Stimulated activated CD8-positive, alpha-beta memory T cell treated with anti-CD3 and anti-CD28 coated beads, Interleukin-2, amount 100 ng/mL, for 48 hours (primary cell): Measurements from ENCODE around the gene SYMPK.
A peak's percentile ranks its signal among the peaks of the same experiment; 100 is the strongest.

Source experiments
- DNase-seq, 2 donors: peaks; one replicate each; pipeline ENCODE4 v3.0.0-alpha.2; 2020; ENCODE audit warnings: low read depth in 2 of 2

Gene SYMPK

DNA sequence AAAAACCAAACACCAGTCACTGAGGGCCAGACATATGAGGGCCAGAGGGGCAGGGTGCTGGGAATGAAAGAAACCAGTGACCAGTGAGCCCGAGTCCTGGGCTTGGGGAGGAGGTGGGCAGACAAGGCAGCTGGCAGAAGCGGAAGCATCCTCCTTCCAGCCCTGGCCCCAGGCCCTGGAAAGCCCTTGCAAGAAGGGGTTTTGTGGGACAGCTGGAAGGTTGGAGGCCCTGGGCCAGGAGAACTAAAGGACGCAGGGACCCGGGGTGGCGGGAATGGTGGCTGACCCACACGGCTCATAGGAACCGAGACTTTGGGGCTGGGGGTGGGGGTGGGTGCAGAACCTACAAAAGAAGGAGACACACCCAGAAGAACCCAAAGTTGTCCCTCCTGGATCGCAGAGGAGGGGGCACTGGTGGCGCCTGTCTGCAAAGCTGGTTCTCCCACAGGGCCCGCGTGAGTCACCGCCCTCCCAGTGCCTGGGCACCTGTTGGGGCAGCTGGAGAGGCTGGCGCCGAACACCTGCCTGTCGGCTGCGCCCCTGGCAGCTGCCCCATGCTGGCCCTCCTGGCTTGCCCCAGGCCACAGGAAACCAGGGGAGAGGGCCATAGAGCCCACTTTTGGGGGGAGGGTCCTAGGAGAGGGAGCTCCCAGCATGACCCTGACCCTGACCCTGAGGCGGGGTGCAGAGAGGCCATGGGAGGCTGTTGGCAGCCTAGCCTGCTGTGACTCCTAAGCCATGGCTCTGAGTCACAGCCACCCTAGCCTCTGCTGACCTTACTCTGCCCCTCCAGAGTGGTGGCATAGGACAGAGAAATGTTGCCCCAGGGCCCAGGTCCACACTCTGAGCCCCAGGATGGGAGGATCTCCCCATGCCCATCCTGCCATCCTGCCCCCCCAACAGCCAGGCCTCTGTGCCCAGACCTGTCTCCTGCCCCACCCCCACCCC, 81.5 kb downstream of the SYMPK start:
- no peak for DNase-seq

DNA sequence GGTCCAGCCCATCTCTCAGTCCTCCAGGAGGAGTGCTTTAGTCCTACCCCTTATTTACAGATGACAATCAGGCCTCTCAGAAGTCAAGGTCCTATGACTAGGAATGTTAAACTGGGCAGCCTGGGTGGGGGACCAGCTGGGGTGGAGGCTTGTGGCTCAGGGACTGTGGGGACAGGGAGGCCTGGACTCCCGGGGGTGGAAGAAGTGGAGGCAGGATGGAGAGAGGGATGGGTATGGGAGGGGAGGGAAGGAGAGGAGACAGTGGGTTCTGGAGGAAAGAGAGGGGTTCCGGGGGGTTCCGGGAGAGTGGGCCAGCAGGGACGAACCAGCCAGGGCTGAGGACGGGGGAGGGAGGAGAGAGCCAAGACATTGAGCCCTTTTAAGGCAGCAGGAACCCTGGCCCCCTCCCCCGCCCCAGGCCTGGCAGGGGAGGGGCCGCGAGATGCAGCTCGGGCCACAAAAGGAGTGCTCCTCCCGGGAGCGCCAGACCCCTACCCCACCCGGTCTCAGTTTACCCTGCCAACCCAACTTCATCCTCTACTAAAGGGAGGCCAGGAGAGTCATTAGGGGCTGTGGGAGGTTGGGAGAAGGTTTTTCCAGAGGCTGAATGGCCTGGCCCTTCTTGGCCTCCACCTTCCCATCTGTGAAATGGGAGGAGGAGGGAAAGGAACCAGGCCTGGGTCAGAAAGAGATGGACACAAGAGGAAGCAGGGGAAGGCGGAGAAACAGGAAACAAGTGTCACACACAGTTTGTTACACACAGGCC, 82.3 kb downstream of the SYMPK start:
- DNase-seq, result no peak

DNA sequence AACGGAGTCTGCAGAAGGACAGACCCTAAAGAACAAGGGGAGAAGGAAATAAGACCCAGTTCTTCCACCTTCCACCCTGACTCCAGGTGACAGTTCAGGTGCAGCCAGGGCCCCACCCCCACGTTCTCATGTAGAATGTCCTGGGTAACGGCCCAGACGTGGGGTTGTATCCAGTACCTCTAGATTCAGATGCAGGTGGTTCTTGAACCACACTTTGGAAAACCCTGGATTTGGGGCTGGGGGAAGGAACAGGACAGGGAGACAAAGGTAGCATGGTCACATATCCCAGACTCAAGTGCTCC, 82.8 kb downstream of the SYMPK start:
- DNase-seq, result no peak

DNA sequence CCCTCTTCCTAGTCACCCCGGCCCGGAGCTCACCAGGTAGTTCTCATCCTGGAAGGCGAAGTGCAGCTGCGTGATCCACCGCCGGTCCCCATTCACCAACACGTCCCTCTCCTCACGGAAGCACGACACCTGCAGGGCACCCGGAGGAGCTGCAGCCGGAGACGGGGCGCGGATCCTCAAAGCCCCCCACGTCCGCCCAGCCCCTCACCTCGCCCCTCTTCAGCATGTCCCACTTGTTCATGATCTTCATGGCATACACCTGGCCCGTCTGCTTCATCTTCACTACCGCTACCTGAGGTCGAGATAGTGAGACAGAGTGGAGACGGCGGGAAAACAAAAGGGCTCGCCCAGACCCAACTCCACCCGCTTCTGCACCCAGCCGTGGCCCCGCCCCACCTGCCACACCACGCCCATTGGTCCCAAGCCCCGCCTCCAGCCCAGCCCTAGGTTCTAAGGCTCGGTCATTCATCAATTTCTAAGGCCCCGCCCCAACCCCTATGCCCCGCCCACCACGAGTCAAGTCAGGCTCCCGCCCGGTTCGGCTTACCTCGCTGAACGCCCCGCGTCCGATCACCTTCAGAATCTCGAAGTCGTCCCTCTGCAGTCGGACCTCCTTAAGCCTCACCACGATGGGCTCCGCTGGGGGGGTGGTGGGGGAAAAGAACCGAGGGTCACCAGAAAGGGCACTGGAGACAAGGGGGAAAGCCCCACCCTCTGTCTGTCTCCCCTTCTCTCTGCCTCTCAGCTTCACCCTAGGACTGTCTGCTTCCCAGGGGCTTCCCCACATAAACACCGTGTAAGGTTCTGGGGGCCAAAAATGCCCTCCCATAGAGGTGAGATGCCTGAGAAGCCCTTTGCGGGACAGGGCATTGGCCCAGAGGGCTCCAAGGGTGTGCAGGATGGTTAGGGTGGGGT, 83.5 kb downstream of the SYMPK start:
- peak; percentile 90 to 97 for DNase-seq

DNA sequence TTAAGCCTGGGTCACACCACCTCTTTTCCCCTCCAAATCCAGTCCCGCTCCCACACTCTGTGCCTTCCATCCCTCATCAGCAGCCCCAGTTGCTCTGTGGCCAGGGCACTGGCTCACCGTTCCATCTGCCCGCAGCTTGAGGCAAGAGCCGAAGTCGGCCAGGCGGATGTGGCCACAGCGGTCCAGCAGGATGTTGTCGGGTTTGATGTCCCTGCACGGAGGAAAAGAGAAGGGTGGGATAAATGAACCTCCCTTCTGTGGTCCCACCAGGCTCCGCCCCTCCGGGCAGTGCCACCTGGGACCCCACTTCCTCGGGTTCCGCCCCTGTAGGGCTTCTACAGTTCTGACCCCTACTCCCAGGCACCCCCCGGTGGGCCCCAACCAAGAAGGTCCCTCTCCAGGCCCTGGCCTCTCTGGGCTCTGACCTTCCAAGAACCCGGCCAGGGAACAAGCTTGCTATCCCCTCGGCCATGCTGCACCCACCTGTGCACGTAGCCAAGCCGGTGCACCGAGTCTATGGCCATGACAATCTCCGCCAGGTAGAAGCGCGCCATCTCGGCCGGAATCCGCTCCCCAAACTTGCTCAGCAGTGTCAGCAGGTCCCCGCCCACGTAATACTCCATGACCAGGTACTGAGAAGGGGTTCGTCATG, 84.8 kb downstream of the SYMPK start:
- no peak for DNase-seq

DNA sequence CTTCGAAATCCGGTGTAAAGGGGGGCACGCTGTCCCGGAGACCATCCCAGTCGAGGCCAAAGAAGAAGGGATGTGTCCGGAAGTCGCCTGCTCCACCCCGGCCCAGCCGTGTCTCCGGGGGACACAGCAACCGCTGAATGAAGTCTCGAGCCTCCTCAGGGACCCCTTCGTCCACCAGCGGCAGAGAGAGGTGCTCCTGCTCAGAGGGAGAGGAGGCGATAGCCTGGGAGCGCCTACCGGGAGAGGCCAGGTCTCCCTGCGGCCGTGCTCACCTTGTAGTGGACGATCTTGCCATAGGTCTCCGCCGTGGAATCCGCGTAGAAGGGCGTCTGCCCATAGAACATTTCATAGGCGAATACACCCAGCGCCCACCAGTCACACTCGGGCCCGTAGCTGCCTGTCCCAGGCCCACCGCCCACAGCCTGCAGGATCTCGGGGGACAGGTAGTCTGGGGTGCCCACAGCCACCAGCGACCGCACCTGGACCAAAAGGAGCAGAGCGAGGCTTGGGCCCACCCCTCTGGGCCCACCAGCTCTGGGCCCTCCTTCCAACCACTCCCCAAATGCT, 85.5 kb downstream of the SYMPK start:
- DNase-seq, result no peak

DNA sequence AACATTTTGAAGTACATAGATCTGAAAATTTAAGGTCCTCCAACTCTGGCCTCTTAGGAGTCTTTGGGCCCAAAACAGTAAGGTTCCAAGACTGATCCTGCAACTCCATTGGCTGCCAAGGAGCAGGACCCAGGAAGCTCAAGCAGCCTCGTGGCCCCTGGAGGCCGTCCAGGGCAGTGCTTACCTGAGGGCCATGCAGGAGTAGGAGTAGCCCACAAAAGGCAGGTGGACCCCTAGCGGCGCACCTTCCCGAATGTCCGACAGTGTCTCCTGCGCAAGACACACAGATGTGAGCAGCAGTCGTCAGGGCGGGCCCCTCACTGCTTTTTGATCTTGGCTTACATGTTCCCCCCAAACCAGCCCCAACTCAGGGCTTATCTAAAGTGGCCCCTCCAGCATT, 88.2 kb downstream of the SYMPK start:
- DNase-seq, result no peak

DNA sequence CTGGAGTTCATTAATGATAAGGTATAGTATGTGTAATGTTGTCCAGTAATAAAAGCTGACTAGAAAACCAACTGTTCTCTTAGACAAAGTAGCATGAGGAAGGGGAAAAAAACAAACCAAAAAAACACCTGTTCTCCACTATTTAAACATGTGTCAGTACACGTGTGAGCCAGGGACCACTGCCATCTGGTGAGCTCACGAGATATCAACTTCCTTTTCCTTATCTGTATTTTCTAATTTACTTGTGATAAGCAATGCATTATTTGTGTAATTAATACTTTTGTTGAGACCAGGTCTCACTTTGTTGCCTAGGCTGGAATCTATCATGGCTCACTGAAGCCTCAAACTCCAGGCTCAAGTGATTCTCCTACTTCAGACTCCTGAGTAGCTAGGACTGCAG, 89.6 kb downstream of the SYMPK start:
- no peak for DNase-seq

DNA sequence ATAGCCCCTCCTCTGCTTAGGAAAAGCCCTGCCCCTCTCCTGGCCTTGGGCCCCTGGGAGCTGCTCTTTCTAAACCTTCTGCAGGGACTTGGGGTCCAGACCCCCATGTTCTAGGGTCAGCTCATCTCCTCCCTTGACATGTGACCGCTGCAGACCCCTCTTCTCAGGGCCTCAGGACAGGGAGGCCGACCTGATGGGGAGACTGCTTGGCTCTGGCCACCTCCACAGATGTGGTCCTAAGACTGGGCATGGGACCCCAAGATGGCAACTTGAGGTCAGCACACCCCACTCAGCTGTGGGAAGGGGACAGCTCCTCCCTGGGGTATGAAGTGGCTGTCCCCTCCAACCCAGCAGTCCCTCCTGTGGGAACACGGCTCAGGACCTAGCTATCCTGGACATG, 90.0 kb downstream of the SYMPK start:
- no peak for DNase-seq

DNA sequence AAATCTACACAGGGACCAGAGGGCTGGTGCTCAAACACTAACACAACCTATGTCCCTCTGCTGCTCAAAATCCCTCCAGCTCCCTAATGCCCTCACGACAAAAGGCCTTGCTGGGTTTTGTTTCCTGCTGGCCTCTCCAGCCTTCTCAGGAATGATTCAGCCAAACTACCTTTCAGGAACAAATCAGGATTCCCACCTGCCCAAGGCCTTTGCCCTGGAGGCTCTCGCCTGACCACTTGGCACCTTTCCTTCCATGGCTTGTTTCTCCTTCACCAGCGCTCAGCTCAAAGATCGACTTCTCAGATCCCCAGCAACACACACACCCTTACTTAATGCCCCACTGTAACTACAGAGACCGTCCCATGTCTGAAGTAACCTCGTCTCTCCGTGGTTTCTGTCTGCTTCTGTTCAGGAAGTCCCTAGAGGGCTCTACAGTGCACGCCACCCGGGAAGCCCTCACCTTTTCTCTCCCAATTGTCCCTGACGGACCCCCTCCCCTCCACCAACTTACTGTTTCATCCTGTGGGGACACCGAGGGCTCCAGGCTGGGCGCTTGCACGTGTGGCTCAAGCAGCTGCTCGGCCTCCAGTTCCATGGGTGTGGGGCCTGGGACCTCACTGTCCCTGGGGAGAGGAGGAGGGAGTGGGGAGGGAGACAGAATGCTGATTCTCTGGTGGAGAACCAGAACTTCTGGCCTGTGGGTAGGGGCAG, 90.7 kb downstream of the SYMPK start:
- DNase-seq, result no peak

DNA sequence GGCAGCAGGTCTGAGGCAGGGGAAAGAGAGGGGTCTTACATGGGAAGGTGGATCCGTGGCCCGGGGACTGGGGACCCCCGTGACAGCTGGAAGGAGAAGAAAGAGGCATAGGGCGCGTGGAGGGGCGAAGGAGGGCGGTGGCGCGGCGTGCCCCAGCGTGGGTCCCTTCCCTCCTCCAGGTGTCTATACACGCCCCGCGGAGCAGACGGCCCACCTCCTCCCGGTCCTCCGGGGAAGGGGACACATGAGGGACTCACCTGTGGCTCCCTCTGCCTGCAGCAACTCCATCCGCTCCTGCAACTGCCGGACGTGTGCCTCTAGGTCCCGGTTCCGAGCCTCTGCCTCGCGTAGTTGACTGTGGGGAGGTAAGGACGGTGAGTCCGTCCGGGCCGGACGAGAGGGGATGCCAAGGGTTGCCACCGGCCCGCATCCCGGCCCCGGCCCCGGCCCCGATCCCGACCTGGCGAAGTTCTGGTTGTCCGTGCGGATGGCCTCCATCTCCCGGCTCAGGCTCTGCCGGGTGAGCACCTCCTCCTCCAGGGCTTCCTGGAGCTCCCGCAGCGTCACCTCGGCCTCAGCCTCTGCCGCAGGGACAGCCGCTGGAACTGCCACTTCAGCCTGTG, 91.5 kb downstream of the SYMPK start:
- DNase-seq, result no peak

DNA sequence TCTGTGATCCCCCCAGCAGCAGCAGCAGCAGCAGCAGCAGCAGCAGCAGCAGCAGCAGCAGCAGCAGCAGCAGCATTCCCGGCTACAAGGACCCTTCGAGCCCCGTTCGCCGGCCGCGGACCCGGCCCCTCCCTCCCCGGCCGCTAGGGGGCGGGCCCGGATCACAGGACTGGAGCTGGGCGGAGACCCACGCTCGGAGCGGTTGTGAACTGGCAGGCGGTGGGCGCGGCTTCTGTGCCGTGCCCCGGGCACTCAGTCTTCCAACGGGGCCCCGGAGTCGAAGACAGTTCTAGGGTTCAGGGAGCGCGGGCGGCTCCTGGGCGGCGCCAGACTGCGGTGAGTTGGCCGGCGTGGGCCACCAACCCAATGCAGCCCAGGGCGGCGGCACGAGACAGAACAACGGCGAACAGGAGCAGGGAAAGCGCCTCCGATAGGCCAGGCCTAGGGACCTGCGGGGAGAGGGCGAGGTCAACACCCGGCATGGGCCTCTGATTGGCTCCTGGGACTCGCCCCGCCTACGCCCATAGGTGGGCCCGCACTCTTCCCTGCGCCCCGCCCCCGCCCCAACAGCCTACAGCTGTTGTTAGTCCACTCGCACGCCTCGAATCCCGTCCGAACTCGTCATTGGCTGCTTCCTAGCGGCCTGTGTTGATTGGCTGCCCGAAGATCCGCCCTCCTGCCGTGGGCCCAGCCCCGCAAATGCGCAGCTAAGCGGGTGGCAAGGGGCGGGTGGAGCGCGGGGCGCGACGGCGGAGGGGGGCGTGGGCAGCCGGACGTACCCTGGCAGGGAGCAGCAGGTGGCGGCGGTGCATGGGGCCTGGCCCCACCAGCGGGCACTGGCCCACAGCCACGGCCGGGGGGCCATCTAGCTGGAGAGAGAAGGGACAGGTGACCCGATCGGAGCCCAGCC, 92.5 kb downstream of the SYMPK start:
- peak; percentile 85 to 87 for DNase-seq

DNA sequence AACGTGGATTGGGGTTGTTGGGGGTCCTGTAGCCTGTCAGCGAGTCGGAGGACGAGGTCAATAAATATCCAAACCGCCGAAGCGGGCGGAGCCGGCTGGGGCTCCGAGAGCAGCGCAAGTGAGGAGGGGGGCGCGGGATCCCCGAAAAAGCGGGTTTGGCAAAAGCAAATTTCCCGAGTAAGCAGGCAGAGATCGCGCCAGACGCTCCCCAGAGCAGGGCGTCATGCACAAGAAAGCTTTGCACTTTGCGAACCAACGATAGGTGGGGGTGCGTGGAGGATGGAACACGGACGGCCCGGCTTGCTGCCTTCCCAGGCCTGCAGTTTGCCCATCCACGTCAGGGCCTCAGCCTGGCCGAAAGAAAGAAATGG, 93.1 kb downstream of the SYMPK start:
- DNase-seq, result peak in 1 of 2 donors; percentile 23

DNA sequence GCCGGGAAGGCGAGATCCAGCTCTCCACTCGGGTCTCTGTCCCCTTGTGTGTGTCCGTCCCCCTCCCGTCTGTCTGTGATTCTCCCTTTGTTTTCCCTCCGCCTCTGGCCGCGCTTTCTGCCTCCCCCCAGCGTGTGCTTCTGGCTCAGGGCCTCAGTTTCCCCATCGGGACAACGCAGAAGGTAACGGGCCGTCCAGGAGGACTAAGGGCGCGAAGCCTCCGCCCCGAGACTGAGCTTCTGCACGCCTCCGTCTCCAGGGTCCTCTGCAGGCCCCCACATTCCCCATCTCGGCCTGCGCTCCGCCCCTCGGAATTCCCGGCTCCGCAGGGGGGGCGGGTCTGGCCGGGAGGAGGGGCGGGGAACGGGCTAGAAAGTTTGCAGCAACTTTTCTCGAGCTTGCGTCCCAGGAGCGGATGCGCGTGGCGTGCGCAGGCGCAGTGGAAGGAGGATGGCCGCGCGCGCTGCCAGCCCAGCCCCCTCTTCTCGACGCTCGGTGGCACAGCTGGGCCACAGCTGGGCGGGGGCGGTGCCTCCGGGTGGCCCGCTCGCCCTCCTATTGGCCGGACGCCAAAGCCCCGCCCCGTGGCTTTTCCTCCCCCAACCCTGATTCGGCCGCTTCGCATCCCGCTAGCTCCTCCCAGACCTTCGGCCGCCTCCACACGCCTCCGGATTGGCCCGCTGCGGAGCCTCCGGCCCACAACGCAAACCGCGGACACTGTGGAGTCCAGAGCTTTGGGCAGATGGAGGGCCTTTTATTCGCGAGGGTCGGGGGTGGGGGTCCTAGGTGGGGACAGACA, 93.8 kb downstream of the SYMPK start, which contains the start of gene SIX5:
TSS of gene SIX5 (minus strand) at position 269 of the 799 bp plus-strand sequence. CDS start 408 bp downstream, outside the sequence.
- DNase-seq, result peak; percentile 94 to 97

DNA sequence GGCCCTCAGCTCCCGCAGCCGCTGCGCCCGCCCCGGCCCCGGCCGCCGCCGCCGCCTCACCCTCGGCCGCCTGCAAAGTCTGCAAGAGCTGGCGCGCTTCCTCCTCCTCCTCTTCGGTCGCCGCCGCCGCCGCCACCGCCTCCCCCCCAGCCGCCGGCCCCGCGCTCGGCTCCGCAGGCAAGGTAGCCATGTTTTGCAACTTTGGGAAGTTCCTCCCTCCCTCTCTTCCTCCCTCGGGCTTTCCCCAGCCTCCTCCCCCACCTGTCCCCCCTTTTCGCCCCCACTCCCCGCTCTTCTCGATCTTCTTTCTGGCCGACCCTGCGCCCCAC, 94.3 kb downstream of the SYMPK start:
- DNase-seq, result no peak

DNA sequence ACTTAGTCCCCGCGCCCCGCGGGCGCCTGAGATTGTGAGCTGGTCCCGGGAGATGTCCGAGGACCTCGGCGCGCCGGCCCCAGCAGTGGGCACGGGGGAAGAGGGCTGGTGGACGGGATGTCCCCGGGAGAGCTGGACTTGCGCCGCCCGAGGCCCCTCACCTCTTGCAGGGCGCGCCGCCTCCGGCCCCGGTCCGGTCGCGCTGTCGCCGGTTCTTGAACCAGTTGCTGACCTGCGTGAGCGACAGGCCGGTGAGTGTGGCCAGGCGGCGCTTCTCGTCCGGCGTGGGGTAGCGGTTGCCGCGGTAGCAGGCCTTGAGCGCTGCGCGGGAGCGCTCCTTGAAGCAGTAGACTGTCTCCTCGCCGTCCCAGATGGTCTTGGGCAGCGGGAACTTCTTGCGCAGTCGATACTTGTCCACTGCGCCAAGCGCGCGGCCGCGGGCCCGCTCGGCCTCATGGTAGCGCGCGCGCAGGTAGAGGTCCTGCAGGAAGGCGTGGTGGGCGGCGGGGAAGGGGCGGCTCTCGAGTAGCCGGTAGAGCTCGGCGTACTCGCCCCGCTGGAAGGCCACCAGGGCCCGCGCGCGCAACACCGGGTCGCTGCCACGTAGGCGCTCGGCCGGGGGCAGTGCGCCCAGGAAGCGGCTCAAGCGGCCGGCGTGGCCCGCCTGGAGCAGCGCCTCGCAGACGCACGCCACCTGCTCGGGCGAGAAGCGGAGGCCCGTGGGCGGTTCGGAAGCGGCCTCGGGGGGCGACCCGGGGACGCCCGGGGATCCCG, 94.9 kb downstream of the SYMPK start:
- DNase-seq, result peak in 1 of 2 donors; percentile 21

DNA sequence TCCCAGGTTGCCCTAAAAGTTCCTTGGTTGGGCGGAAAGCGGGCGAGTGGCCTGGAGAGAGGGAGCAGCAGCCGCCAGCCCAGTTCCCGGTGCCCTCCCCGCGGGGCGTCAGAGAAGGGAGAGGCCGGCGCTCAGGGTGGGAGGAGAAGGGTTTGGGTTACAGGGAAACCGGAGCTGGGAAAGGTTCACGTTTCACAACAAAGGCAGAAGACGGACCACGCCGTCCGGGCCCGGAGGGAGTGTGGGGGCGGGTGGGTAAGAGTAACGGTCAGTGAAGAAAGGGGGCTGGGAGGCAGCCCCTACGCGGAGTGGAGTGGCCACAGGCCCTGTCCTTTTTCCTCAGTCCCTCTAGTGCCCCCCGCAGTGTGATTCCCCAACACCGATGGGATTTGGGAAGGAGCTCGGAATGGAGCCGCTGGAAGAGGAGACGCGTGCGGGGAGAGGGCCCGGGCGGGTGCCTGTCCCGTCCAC, 95.5 kb downstream of the SYMPK start:
- DNase-seq, result no peak
